ENCODE results near the gene S100P.
"Not testable (repeated sequence)": the region's sequence is repeated elsewhere in the genome, so short reads cannot be mapped to it uniquely, and the experiment has no call there.

S100P gene

GRCh38 chr4:6673191-6673659 lies 20.5 kb upstream of the S100P start:
- DNase-seq (ENCODE audit: low read depth, low spot score), result not testable (repeated sequence)

- peak; percentile 83 for DNase-seq (ENCODE audit: low read depth, low spot score)
Observed at GRCh38 chr4:6673660-6674499, 19.8 kb upstream of the S100P start.

DNA sequence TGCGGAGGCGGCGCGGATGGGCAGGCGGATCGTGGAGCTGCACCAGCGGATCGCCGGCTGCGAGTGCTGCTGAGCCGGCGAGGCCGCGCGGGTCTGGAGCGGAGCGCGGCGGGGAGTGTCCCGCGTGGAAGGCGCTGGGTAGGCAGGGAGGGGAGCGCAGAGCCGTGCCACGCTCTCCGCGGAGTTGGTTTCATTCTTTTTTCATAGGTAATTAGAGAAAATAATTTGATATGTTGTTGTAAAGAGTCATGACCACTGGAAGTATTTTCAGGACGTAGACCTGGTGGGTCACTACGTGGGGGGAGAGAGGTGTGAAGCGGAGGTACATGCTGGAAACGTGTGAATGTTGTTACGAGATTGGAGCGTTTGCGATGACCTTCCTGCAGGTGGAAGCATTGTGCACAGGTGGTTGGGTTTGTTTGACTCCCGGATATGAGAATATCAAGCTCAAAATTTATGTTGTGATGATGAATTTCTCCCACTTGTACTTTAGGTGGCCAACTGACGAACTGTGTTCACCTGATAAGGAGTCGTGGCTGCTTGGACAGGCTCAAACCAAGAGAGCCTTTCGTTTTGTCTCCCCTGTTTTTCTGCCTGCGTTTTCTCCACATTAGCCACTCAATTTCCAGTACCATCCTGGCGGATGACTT lies 19.1 kb upstream of the S100P start:
- no peak for DNase-seq (ENCODE audit: low read depth, low spot score)

- DNase-seq (ENCODE audit: low read depth, low spot score), result no peak
Observed at GRCh38 chr4:6676722-6677558, 16.7 kb upstream of the S100P start.

DNA sequence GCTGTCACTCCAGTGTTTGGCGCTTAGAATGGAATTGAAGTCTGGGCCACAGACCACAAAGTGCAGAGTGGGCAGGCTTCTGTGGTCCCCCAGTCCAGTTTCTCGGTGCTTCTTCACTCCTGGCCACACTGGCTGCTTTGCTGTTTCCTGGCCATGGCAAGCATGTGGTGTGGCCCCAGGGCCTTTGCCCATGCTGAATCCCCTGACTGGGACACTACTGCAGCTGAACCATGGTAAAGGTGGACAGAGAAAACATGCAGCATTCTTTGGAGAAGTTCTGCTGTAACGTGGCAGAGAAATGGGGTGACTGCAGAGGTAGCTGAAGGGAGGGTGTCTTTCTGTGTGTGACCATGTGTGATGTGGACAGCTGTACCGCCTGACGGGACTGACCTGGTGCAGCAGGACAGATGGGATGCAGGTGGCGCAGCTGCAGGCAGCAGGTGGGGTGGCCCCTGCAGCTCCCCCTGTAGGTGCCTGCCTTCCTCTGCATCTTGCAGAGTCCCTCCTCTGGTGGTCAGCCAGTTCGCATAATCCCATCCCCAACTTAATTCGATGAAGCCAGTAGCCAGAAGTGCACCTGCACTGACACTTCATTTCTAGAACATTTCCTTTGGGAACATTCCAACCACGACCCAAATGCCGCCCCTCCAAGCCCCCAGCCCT lies 13.2 kb upstream of the S100P start:
- no peak for DNase-seq (ENCODE audit: low read depth, low spot score)

- DNase-seq (ENCODE audit: low read depth, low spot score), result no peak
Observed at GRCh38 chr4:6681191-6681590, 12.5 kb upstream of the S100P start.

- DNase-seq (ENCODE audit: low read depth, low spot score), result no peak
Observed at GRCh38 chr4:6682862-6683590, 10.7 kb upstream of the S100P start.

DNA sequence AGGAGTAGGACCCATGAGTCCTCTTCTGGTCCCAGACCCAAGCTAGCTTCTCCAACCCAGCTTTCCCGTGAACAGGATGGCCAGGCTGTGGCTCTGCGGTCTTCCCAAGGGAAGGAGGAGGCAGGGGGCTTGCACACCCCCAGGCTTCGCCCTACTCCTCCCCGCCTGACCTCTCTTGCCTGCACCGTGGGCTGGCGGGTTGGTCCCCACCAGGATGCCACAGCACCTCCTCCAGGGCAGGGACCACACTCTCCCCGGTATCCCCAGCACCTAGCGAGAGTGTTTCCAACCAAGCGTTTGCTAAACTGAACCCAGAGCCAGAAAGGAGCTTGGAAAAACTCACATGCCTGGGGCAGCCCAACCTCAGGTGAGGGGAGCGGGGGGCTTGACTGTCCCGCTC lies 9.0 kb upstream of the S100P start:
- DNase-seq (ENCODE audit: low read depth, low spot score), result no peak

- no peak for DNase-seq (ENCODE audit: low read depth, low spot score)
Observed at GRCh38 chr4:6686104-6686787, 7.4 kb upstream of the S100P start.

- DNase-seq (ENCODE audit: low read depth, low spot score), result no peak
Observed at GRCh38 chr4:6687947-6688878, 5.5 kb upstream of the S100P start.

GRCh38 chr4:6688879-6689505 lies 4.7 kb upstream of the S100P start:
- no peak for DNase-seq (ENCODE audit: low read depth, low spot score)

- no peak for DNase-seq (ENCODE audit: low read depth, low spot score)
Observed at GRCh38 chr4:6689506-6689960, 4.1 kb upstream of the S100P start.

GRCh38 chr4:6692379-6692778 lies 1.3 kb upstream of the S100P start:
- no peak for DNase-seq (ENCODE audit: low read depth, low spot score)

DNA sequence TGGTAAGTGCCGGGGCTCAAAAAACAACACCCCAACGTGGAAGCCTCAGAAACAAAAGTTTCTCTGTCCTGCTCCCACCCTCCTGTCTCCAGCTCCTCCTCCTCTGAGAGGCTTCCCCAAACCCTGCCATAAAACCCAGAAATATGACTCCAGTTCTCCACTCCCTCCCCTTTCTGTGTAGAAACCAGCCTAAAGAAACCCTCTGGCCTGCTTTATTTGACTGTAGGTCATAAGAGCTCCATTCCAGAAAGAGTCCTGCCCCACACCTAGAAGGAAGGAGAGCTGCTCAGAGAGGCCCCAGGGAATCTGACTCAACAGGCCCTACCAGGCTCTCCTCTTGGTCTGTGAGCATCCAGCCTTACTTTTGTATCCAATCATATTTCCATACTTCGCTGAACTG lies 872 bp upstream of the S100P start:
- DNase-seq (ENCODE audit: low read depth, low spot score), result no peak

DNA sequence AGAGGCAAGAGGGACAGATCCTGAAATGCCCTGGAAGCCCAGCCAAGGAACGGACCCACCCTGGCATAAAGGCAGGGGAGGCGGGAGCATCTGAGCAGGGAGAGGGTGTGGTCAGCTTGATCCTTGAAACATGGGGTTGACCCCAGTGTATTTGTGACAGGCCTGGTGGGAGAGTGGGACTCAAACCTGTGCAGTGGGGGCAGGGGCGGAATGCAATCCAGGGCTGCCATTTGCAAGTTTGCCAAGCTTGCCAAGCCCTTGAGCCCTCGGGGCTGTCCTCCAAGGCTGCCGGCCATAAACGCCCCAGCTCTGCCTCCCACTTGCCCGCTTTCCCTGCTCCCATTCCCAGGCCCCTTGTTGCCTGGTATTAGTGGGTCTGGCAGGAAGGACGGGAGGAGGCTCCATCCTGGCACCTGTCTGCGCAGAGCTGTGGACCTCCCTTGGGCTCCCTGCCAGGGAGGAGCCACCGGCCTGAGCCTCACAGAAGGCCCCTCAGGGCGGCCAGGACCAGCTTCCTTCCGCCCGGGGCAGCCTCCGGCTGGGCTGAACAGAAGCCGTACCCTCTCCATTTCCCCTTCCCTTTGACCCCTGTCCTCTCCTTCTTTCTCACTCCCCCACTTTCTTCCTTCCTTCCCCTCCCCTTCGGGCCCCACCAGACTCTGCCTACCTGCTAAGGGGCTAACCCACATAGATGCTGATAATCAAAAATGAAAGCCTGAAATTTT lies 661 bp downstream of the S100P start:
- DNase-seq (ENCODE audit: low read depth, low spot score), result no peak

GRCh38 chr4:6695660-6696610 lies 2.3 kb downstream of the S100P start:
- no peak for DNase-seq (ENCODE audit: low read depth, low spot score)

GRCh38 chr4:6696611-6697010 lies 2.9 kb downstream of the S100P start:
- DNase-seq (ENCODE audit: low read depth, low spot score), result no peak

Data from iPS DF 19.7 (cell line).